Endothelial cell (in vitro differentiated cells): Measurements from ENCODE around the gene PTPRN2. TPM values are rescaled to one million over a fixed set of nuclear protein-coding genes. Genes with fewer than 3 reads are reported as not detected.

Experiments used
- DNase-seq: peaks from one replicate; pipeline ENCODE4 v3.0.0; 2021; ENCODE audit warnings: low spot score
- H3K27ac Mint-ChIP-seq: one replicate; pipeline ENCODE4 v1.8.0; 2021; ENCODE audit warnings: mixed read lengths, inconsistent platforms; ENCODE audit not compliant: unreplicated experiment
- H3K27me3 Mint-ChIP-seq: one replicate; pipeline ENCODE4 v1.8.0; 2021; ENCODE audit warnings: mild to moderate bottlenecking, moderate library complexity, mixed read lengths, inconsistent platforms; ENCODE audit not compliant: unreplicated experiment
- H3K36me3 Mint-ChIP-seq: one replicate; pipeline ENCODE4 v1.8.0; 2021; ENCODE audit warnings: mild to moderate bottlenecking, low read depth, mixed read lengths, inconsistent platforms; ENCODE audit not compliant: unreplicated experiment
- H3K4me1 Mint-ChIP-seq: one replicate; pipeline ENCODE4 v1.8.0; 2021; ENCODE audit warnings: mild to moderate bottlenecking, mixed read lengths, inconsistent platforms; ENCODE audit not compliant: unreplicated experiment
- H3K4me3 Mint-ChIP-seq: one replicate; pipeline ENCODE4 v1.8.0; 2021; ENCODE audit warnings: mild to moderate bottlenecking, mixed read lengths, inconsistent platforms; ENCODE audit not compliant: unreplicated experiment
- H3K9me3 Mint-ChIP-seq: one replicate; pipeline ENCODE4 v1.8.0; 2021; ENCODE audit warnings: mixed read lengths, inconsistent platforms; ENCODE audit not compliant: unreplicated experiment
- CTCF ChIP-seq: fragments of 200-600 bp; sonication (generic); IDR thresholded peaks from one replicate; pipeline ENCODE4 v1.5.0; 2021; ENCODE audit warnings: antibody characterized with exemption; ENCODE audit not compliant: unreplicated experiment
- total RNA-seq: library from RNA; stranded (reverse); fragmentation: NEBNext Ultra II Directional; extraction: Animal tissue kit (Norgen Biotek cat#: 25700); gene quantifications from one replicate; pipeline ENCODE4 v1.2.1, GENCODE V29; 2021; ENCODE audit not compliant: unreplicated experiment

Gene PTPRN2
- total RNA-seq, 1 donor from 2014 or later: 0.18 TPM

GRCh38 chr7:157643525-157643970 is 944.1 kb downstream of the PTPRN2 start:
- Mint-ChIP-seq H3K27ac (no peak overlapping the region), H3K4me1 (no peaks in the 10 kb centered on the region), H3K4me3 (no peak overlapping the region), H3K27me3 (peaks cover 16% of the 10 kb centered on the region), H3K9me3 (peaks cover 47% of the 10 kb centered on the region), H3K36me3 (peaks cover 26% of the 10 kb centered on the region)
- no peak for TF ChIP-seq CTCF
- no peak for DNase-seq

GRCh38 chr7:157641866-157642265 is 945.8 kb downstream of the PTPRN2 start:
- H3K27ac Mint-ChIP-seq: no peak overlapping the region
- peaks cover 48% of the 10 kb centered on the region for H3K9me3 Mint-ChIP-seq
- peaks cover 26% of the 10 kb centered on the region for H3K36me3 Mint-ChIP-seq
- no peak for TF ChIP-seq CTCF
- no peak overlapping the region for H3K4me3 Mint-ChIP-seq
- peaks cover 16% of the 10 kb centered on the region for H3K27me3 Mint-ChIP-seq
- H3K4me1 Mint-ChIP-seq: no peaks in the 10 kb centered on the region
- DNase-seq: no peak

GRCh38 chr7:157640144-157640543 is 947.5 kb downstream of the PTPRN2 start:
- Mint-ChIP-seq H3K9me3 (peaks cover 49% of the 10 kb centered on the region), H3K27me3 (peaks cover 9% of the 10 kb centered on the region), H3K27ac (no peak overlapping the region)

GRCh38 chr7:157638563-157638962 is 949.1 kb downstream of the PTPRN2 start:
- H3K27ac Mint-ChIP-seq: no peak overlapping the region
- H3K4me3 Mint-ChIP-seq: no peak overlapping the region
- TF ChIP-seq CTCF: no peak
- peaks cover 5% of the 10 kb centered on the region for H3K27me3 Mint-ChIP-seq
- peaks cover 58% of the 10 kb centered on the region for H3K9me3 Mint-ChIP-seq
- no peaks in the 10 kb centered on the region for H3K4me1 Mint-ChIP-seq
- no peak for DNase-seq
- peaks cover 25% of the 10 kb centered on the region for H3K36me3 Mint-ChIP-seq

More at GRCh38 chr7:157640144-157640543, 947.5 kb downstream of the PTPRN2 start:
- Mint-ChIP-seq H3K4me3 (no peak overlapping the region), H3K4me1 (no peaks in the 10 kb centered on the region), H3K36me3 (peaks cover 20% of the 10 kb centered on the region)
- no peak for TF ChIP-seq CTCF
- no peak for DNase-seq

- Mint-ChIP-seq H3K9me3 (peaks cover 56% of the 10 kb centered on the region), H3K4me1 (no peaks in the 10 kb centered on the region), H3K27me3 (peaks cover 2% of the 10 kb centered on the region), H3K36me3 (peaks cover 20% of the 10 kb centered on the region), H3K27ac (no peak overlapping the region), H3K4me3 (no peak overlapping the region)
- no peak for TF ChIP-seq CTCF
- no peak for DNase-seq
Observed at GRCh38 chr7:157637216-157637949, 950.2 kb downstream of the PTPRN2 start.
